ENCODE data around the gene KCTD10.

GRCh38 chr12:109495012-109495411 lies 17.9 kb upstream of the KCTD10 start:
- TF ChIP-seq CTCF (IDR thresholded peaks at IDR 0.05; ENCODE audit: insufficient read depth, low read length) (no peak), REST (IDR thresholded peaks at IDR 0.05; ENCODE audit: insufficient replicate concordance, low read depth) (no peak), POLR2AphosphoS5 (IDR thresholded peaks at IDR 0.05; ENCODE audit: low read depth) (no peak), SPI1 (IDR thresholded peaks at IDR 0.05; ENCODE audit: borderline replicate concordance, low read depth) (no peak)

All from HL-60 (cell line).